AG04450 (cell line): ENCODE results near the gene SLC1A1. TPM values are rescaled to one million over a fixed set of nuclear protein-coding genes. Genes with fewer than 3 reads are reported as not detected.

Experiments used
- CTCF ChIA-PET: fragments of 300-600, 350-600 bp; formaldehyde crosslinking; extraction: SDS; loops from one replicate; lab custom pipeline; 2022; ENCODE audit warnings: antibody characterized with exemption, inconsistent platforms; lab: Charles Lee
- POLR2A ChIA-PET: fragments of 350-600 bp; formaldehyde crosslinking; extraction: SDS; loops from one replicate; lab custom pipeline; 2021; ENCODE audit warnings: antibody characterized with exemption, inconsistent platforms; lab: Yijun Ruan, JAX
- DNase-seq: peaks from one replicate; pipeline ENCODE4 v3.0.0-alpha.2; 2011; ENCODE audit warnings: low read depth, low spot score
- H3K27ac ChIP-seq: one replicate; pipeline ENCODE4 v1.5.1; 2012; ENCODE audit warnings: low read depth, low read length, control low read depth
- H3K27me3 ChIP-seq: one replicate; pipeline ENCODE4 v1.6.0; 2012; ENCODE audit warnings: low read length; ENCODE audit not compliant: control insufficient read depth, insufficient read depth
- H3K4me3 ChIP-seq: 2 replicates; pipeline ENCODE4 v1.5.1; 2011; ENCODE audit warnings: mild to moderate bottlenecking, low read depth, low read length, control low read depth
- H3K9me3 ChIP-seq: 2 replicates; pipeline ENCODE4 v1.5.1; 2012; ENCODE audit warnings: low read length; ENCODE audit not compliant: control insufficient read depth, insufficient read depth
- CTCF ChIP-seq: IDR thresholded peaks from 2 replicates; pipeline ENCODE4 v1.5.1; 2011; ENCODE audit warnings: low read depth, low read length, control low read depth, inconsistent platforms
- polyA plus RNA-seq: library from polyadenylated mRNA; depleted of rRNA; stranded (reverse); fragments of >200 nt; gene quantifications from 2 replicates; pipeline ENCODE4 v1.2.3, GENCODE V29; 2011

SLC1A1 gene
- polyA plus RNA-seq, 1 experiment: 0.55 TPM

GRCh38 chr9:4510546-4511322, 20.5 kb downstream of the SLC1A1 start:
- Histone ChIP-seq H3K27me3 (peaks cover 2% of the 10 kb centered on the region), H3K4me3 (no peak overlapping the region), H3K27ac (no peak overlapping the region), H3K9me3 (no peaks in the 10 kb centered on the region)
- DNase-seq: no peak
- ChIA-PET POLR2A (interaction anchor here (0.6 kb wide), 1 partner anchor 81 kb away, joined by 3 read pairs; no protein-coding TSS in a partner anchor), CTCF (no interaction called here)
- TF ChIP-seq CTCF: no peak

- no peak for DNase-seq
- ChIA-PET POLR2A (no interaction called here), CTCF (no interaction called here)
- H3K9me3 ChIP-seq: no peaks in the 10 kb centered on the region
- peaks cover 2% of the 10 kb centered on the region for H3K27me3 ChIP-seq
- H3K27ac ChIP-seq: no peak overlapping the region
- H3K4me3 ChIP-seq: no peak overlapping the region
- no peak for TF ChIP-seq CTCF
Observed at GRCh38 chr9:4514252-4515128, 24.2 kb downstream of the SLC1A1 start.

GRCh38 chr9:4515958-4516375, 25.7 kb downstream of the SLC1A1 start:
- no peak overlapping the region for H3K4me3 ChIP-seq
- H3K27me3 ChIP-seq: peaks cover 2% of the 10 kb centered on the region
- ChIA-PET CTCF (no interaction called here), POLR2A (no interaction called here)
- TF ChIP-seq CTCF: no peak
- DNase-seq: no peak
- H3K27ac ChIP-seq: no peak overlapping the region
- H3K9me3 ChIP-seq: no peaks in the 10 kb centered on the region

GRCh38 chr9:4517274-4517673, 27.0 kb downstream of the SLC1A1 start:
- no peak overlapping the region for H3K27ac ChIP-seq
- no peak for TF ChIP-seq CTCF
- CTCF ChIA-PET: no interaction called here
- no peaks in the 10 kb centered on the region for H3K9me3 ChIP-seq
- no peak for DNase-seq
- no peak overlapping the region for H3K4me3 ChIP-seq
- POLR2A ChIA-PET: no interaction called here
- peaks cover 2% of the 10 kb centered on the region for H3K27me3 ChIP-seq

GRCh38 chr9:4519604-4520003, 29.3 kb downstream of the SLC1A1 start:
- no peak overlapping the region for H3K27ac ChIP-seq
- DNase-seq: no peak
- H3K27me3 ChIP-seq: no peaks in the 10 kb centered on the region
- POLR2A ChIA-PET: no interaction called here
- no peak overlapping the region for H3K4me3 ChIP-seq
- no peaks in the 10 kb centered on the region for H3K9me3 ChIP-seq
- no peak for TF ChIP-seq CTCF
- CTCF ChIA-PET: no interaction called here
